HG02798 (cell line): ENCODE data around the gene DCAF15.
A peak's percentile ranks its signal among the peaks of the same experiment; 100 is the strongest.

ENCODE experiments used
- ATAC-seq: cut with Tn5 transposase; IDR thresholded peaks from one replicate; pipeline ENCODE4 v1.9.1; 2021; ENCODE audit warnings: mild to moderate bottlenecking; ENCODE audit not compliant: unreplicated experiment, poor library complexity

DCAF15 gene

DNA sequence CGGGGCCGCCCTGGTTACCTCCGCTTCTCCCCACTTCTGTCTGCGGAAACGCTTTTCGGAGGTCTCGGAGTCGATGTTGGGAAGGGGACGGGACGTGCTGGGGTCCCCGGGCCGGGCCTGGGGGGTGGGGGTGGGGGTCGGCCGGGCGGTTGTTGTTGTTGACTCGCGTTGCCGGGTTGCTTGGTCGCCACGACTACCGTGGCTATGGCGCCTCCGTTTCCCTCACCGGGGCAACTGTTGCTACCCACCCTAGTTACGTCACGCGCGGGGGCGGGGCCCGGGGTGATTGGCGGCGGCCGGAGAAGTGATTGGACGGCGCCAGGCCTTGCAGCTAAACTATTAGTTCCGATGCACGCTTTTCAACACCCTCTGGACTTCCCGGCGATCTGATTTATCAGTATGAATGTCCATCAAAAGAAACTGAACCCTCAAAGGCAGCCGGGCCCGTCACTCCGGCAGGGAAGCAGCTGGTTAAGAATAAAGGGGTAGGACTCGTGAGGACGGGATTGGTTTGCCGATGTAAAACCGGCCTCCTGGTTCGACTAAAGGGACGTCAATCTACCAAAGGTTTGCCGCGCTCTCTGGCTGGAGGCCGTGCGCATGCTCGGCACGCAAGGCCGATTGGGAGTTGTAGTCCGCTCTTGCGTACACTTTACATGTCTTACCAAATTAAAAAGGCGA, 53.9 kb downstream of the DCAF15 start, which contains the start of gene RFX1:
Gene RFX1, minus strand, starts transcription at position 236 of the 681 bp plus-strand sequence. CDS start 12,477 bp downstream, outside the sequence.
- ATAC-seq = peak; percentile 78

DNA sequence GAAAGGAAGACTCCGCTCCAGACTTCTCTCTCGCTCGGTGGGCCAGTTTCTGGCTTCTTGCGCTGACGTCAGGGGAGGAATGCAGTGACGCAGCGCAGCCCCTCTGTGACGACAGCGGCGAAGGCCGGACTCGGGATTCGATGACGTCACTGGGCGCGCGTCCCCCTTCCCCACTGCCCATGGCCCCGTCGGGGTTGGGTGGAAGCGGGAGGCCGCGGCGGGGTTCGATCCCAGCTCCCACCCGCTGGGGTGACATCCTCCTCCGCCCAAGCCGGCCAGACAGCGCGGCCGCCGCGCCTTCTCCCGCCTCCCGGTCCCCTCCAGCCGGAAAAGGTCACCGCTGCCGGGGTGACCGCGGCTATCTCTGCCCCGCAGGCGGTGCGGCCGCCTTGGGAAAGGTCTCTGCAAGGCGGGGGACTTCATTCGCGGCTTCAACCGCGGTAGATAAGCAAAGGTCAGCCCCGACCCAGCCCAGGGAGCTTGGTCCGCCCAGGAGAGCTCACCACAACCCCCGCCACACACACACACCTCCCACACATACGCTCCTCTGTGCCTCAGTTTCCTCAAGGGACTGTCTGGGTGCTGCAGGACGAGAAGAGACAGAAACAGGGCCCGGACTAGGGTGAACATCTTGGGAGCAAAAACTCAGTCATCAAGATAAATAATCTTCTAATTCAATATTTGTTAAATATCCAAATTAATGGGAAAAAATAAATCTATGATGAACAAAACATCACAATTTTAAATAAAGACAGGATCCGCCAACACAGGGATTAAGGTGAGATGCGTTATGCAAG, 54.7 kb downstream of the DCAF15 start:
- ATAC-seq = peak; percentile 48
